AG09319 (cell line): ENCODE data around the gene TSEN54.

Experiments
- DNase-seq: peaks from one replicate; pipeline ENCODE4 v3.0.0-alpha.2; 2010; ENCODE audit warnings: low read depth; ENCODE audit errors: extremely low read depth
- CTCF ChIP-seq: IDR thresholded peaks from 2 replicates; pipeline ENCODE4 v1.5.1; 2011; ENCODE audit warnings: low read depth, mild to moderate bottlenecking, inconsistent platforms, low read length, moderate library complexity

The TSEN54 gene

GRCh38 chr17:75557075-75557851 lies 40.9 kb downstream of the TSEN54 start:
- DNase-seq = peak; percentile 27

GRCh38 chr17:75557852-75558665 lies 41.7 kb downstream of the TSEN54 start:
- TF ChIP-seq CTCF = no peak
- no peak for DNase-seq

More at GRCh38 chr17:75557075-75557851, 40.9 kb downstream of the TSEN54 start:
- TF ChIP-seq CTCF = no peak

GRCh38 chr17:75558666-75559530 lies 42.6 kb downstream of the TSEN54 start:
- no peak for DNase-seq
- no peak for TF ChIP-seq CTCF

GRCh38 chr17:75559958-75560533 lies 43.7 kb downstream of the TSEN54 start:
- no peak for DNase-seq
- no peak for TF ChIP-seq CTCF

GRCh38 chr17:75561927-75562603 lies 45.7 kb downstream of the TSEN54 start:
- no peak for TF ChIP-seq CTCF
- peak; percentile 16 for DNase-seq

GRCh38 chr17:75563063-75563758 lies 46.9 kb downstream of the TSEN54 start:
- no peak for TF ChIP-seq CTCF
- no peak for DNase-seq
